Uterus (tissue), 2 donors: ENCODE results near the gene LYZL4.

Experiments used
- CTCF ChIP-seq, 4 experiments: fragments of 200-600 bp in 2 of 4; fragments of 450-650 bp in 2 of 4; sonication (generic) in 2 of 4; IDR thresholded peaks; one replicate each; pipeline ENCODE4 v1.5.1; 2016 to 2019; ENCODE audit warnings: antibody characterized with exemption in 4 of 4, mild to moderate bottlenecking in 2 of 4, moderate library complexity in 1 of 4
- POLR2A ChIP-seq, 2 donors: fragments of 450-650 bp; IDR thresholded peaks; one replicate each; pipeline ENCODE4 v1.6.1; 2016; ENCODE audit warnings: antibody characterized with exemption in 2 of 2, mild to moderate bottlenecking in 1 of 2, moderate library complexity in 1 of 2

- TF ChIP-seq CTCF (IDR thresholded peaks at IDR 0.05) (no peak), POLR2A (IDR thresholded peaks at IDR 0.05) (no peak)
Observed at GRCh38 chr3:42398080-42398479, 12.3 kb downstream of the LYZL4 start.
